Stomach (tissue), 9 donors: ENCODE data around the gene PRKG1. TPM values are rescaled to one million over a fixed set of nuclear protein-coding genes. Genes with fewer than 3 reads are reported as not detected.
"Not testable (repeated sequence)": the region's sequence is repeated elsewhere in the genome, so short reads cannot be mapped to it uniquely, and the experiment has no call there.

Experiments
- DNase-seq, 2 donors: peaks; one replicate each; pipeline versions ENCODE4 v3.0.0 to v3.0.0-alpha.2; 2013 to 2019
- H3K27ac ChIP-seq, 5 donors: fragments of 200-600 bp in 4 of 5; sonication (generic) in 4 of 5; one replicate each; pipeline ENCODE4 v1.5.1; 2013 to 2019; ENCODE audit warnings: mild to moderate bottlenecking in 1 of 5, moderate library complexity in 1 of 5
- H3K27me3 ChIP-seq, 3 donors: fragments of 200-600 bp; sonication (generic); one replicate each; pipeline ENCODE4 v1.5.1; 2017 to 2019; ENCODE audit warnings: mixed run types in 1 of 3
- H3K36me3 ChIP-seq, 4 donors: fragments of 200-600 bp; sonication (generic); 1 replicate in 3 of 4; 2 replicates in 1 of 4; pipeline ENCODE4 v1.5.1; 2016 to 2019
- H3K4me1 ChIP-seq, 4 donors: fragments of 200-600 bp; sonication (generic); one replicate each; pipeline ENCODE4 v1.5.1; 2016 to 2019
- H3K4me3 ChIP-seq, 4 donors: fragments of 200-600 bp; sonication (generic) in 3 of 4; one replicate each; pipeline ENCODE4 v1.5.1; 2016 to 2019; ENCODE audit warnings: mild to moderate bottlenecking in 1 of 4
- H3K9me3 ChIP-seq, 4 donors: fragments of 200-600 bp; sonication (generic); one replicate each; pipeline ENCODE4 v1.5.1; 2016 to 2019
- EP300 ChIP-seq: sonication (generic); formaldehyde crosslinking; IDR thresholded peaks from one replicate; pipeline ENCODE4 v1.6.1; 2017; ENCODE audit warnings: antibody characterized with exemption
- POLR2A ChIP-seq, 4 donors: fragments of 450-650 bp; IDR thresholded peaks; one replicate each; pipeline ENCODE4 v1.6.1; 2016; ENCODE audit warnings: antibody characterized with exemption in 4 of 4, control low read depth in 2 of 4, mild to moderate bottlenecking in 1 of 4, moderate library complexity in 1 of 4
- POLR2AphosphoS5 ChIP-seq, 3 donors: sonication (generic); formaldehyde crosslinking; IDR thresholded peaks; one replicate each; pipeline ENCODE4 v1.6.1; 2016; ENCODE audit warnings: antibody characterized with exemption in 3 of 3
- WGBS, 5 donors: extraction: QIAGEN DNeasy Blood & Tissue Kit in 3 of 5; methylation state at CpG; one replicate each; pipeline versions ENCODE4 v1.1.5 to v1.1.7; 2013 to 2018; 5-methylcytosine and 5-hydroxymethylcytosine counted together
- intact Hi-C: fragments of 100-400 bp; cut with DNase I; formaldehyde crosslinking; loops from one replicate; pipeline ENCODE4 v1.15.1; 2023; ENCODE audit warnings: low total_unique reads
- polyA plus RNA-seq, 3 donors: library from polyadenylated mRNA; stranded (reverse); fragments of 200-250 nt; gene quantifications; one replicate each; pipeline ENCODE4 v1.2.3, GENCODE V29; 2013
- total RNA-seq, 5 donors: library from RNA; depleted of rRNA; stranded (reverse); fragments of >200 nt; gene quantifications; one replicate each; pipeline versions ENCODE4 v1.1.0 to v1.2.3, GENCODE V29; 2014 to 2016
- TF ChIP-seq, protein P1 (sequence below), 7 experiments: fragments of 450-650 bp in 4 of 7; fragments of 200-600 bp in 3 of 7; sonication (generic) in 3 of 7; IDR thresholded peaks; one replicate each; pipeline ENCODE4 v1.5.1; 2016 to 2019; ENCODE audit warnings: antibody characterized with exemption in 7 of 7, control low read depth in 2 of 7, mild to moderate bottlenecking in 1 of 7
- donor health status: healthy with polysubstance abuse.
- donor health status: Bipolar disorder and iron deficiency.
- donor health status: healthy.

PRKG1 gene
- total and polyA plus RNA-seq, 8 donors, result 1.5 to 89.2 (median 14.3) TPM

DNA sequence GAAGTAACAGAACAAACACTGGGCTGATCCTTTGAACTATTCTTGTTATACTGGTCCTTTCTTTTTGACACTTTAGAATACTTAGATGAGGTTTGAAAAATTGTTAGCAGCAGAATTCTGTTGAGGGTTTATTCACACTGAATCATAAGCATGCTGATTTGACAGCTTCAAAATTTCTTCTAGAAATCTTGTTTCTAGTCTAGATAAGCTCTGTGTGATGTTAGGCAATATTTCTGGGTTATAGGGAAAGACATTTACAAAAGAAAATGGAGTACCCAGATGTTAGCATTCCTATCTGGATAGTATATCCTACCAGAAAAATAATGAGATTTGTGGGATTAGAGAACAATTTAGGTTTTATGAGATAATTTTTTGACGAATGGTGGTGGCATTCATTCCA is 613.0 kb downstream of the PRKG1 start:
- Histone ChIP-seq H3K27me3 (no peaks in the 10 kb centered on the region), H3K36me3 (no peaks in the 10 kb centered on the region), H3K27ac (no peak overlapping the region), H3K4me3 (no peak overlapping the region), H3K4me1 (peaks cover 0 to 17% (median 5%) of the 10 kb centered on the region in 4 donors), H3K9me3 (no peaks in the 10 kb centered on the region)
- no peak for DNase-seq
- intact Hi-C loops, result no loop called here
- TF ChIP-seq, protein P1, sequence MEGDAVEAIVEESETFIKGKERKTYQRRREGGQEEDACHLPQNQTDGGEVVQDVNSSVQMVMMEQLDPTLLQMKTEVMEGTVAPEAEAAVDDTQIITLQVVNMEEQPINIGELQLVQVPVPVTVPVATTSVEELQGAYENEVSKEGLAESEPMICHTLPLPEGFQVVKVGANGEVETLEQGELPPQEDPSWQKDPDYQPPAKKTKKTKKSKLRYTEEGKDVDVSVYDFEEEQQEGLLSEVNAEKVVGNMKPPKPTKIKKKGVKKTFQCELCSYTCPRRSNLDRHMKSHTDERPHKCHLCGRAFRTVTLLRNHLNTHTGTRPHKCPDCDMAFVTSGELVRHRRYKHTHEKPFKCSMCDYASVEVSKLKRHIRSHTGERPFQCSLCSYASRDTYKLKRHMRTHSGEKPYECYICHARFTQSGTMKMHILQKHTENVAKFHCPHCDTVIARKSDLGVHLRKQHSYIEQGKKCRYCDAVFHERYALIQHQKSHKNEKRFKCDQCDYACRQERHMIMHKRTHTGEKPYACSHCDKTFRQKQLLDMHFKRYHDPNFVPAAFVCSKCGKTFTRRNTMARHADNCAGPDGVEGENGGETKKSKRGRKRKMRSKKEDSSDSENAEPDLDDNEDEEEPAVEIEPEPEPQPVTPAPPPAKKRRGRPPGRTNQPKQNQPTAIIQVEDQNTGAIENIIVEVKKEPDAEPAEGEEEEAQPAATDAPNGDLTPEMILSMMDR (IDR thresholded peaks at IDR 0.05), result no peak
- no peak for TF ChIP-seq POLR2A (IDR thresholded peaks at IDR 0.05)
- TF ChIP-seq POLR2AphosphoS5 (IDR thresholded peaks at IDR 0.05), result no peak
- WGBS, 5 donors, result 82 to 92% (median 85%) methylated on average over 1 of the region's 1 CpG

DNA sequence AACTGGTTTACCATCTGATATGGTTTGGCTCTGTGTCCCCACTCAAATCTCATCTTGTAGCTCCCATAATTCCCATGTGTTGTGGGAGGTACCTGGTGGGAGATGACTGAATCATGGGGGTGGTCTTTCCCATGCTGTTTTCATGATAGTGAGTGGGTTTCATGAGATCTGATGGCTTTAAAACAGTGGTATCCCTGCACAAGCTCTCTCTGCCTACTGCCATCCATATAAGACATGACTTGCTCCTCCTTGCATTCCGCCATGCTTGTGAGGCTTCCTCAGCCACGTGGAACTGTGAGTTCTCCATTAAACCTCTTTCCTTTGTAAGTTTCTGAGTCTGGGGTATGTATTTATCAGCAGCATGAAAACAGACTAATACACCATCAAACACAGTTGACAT is 614.5 kb downstream of the PRKG1 start:
- H3K27me3 ChIP-seq, intact Hi-C loops, H3K27ac ChIP-seq, H3K9me3 ChIP-seq, H3K4me1 ChIP-seq, DNase-seq, H3K36me3 ChIP-seq, H3K4me3 ChIP-seq: not testable (repeated sequence)
- 83 to 94% (median 89%) methylated on average over 2 of the region's 2 CpGs for WGBS, 5 donors

- H3K36me3 ChIP-seq, result no peaks in the 10 kb centered on the region
- intact Hi-C loops, result no loop called here
- no peaks in the 10 kb centered on the region for H3K27me3 ChIP-seq
- WGBS, 5 donors, result 84 to 93% (median 91%) methylated on average over 3 of the region's 3 CpGs
- no peak for TF ChIP-seq POLR2A (IDR thresholded peaks at IDR 0.05)
- TF ChIP-seq EP300, result no peak
- no peak for TF ChIP-seq POLR2AphosphoS5 (IDR thresholded peaks at IDR 0.05)
- TF ChIP-seq, protein P1 (IDR thresholded peaks at IDR 0.05), result no peak
- no peak overlapping the region for H3K4me3 ChIP-seq
- H3K4me1 ChIP-seq, result peaks cover 0 to 11% (median under 1%) of the 10 kb centered on the region in 4 donors
- H3K9me3 ChIP-seq, result no peaks in the 10 kb centered on the region
- H3K27ac ChIP-seq, result no peak overlapping the region
- DNase-seq, result no peak
These were observed 615.2 kb downstream of the PRKG1 start for GRCh38 chr10:51689536-51689935.

DNA sequence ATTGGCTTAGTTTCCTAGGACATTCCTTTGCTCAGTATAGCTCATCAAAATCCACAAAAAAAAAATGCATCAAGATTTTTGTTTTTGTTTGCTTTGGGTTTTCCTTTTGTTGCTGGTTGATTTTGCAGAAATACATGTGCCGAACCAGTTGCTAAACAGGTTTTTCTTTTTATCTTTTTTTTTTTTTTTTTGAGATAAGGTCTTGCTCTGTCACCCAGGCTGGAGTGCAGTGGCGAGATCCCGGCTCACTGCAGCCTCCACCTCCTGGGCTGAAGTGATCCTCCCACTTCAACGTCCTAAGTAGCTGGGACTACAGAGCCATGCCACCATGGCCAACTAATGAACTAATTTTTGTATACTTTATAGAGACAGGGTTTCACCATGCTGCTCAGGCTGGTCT is 616.8 kb downstream of the PRKG1 start:
- Histone ChIP-seq H3K4me1 (peaks cover 0 to 26% (median 10%) of the 10 kb centered on the region in 4 donors), H3K4me3 (no peak overlapping the region), H3K9me3 (no peaks in the 10 kb centered on the region), H3K27ac (peak overlapping the region in 1 of 5 donors; percentile 28), H3K27me3 (no peaks in the 10 kb centered on the region), H3K36me3 (no peaks in the 10 kb centered on the region)
- intact Hi-C loops, result no loop called here
- DNase-seq, result peak; percentile 51 to 57
- peak in 1 of 3 donors; percentile 10 for TF ChIP-seq POLR2AphosphoS5 (IDR thresholded peaks at IDR 0.05)
- TF ChIP-seq, protein P1 (IDR thresholded peaks at IDR 0.05), result no peak
- WGBS, 5 donors, result 26 to 68% (median 36%) methylated on average over 4 of the region's 4 CpGs

GRCh38 chr10:51694086-51694768 is 619.9 kb downstream of the PRKG1 start:
- WGBS, 5 donors, result 62 to 75% (median 68%) methylated on average over 5 of the region's 5 CpGs
- no peaks in the 10 kb centered on the region for H3K27me3 ChIP-seq
- peaks cover 0 to 8% (median 4%) of the 10 kb centered on the region in 4 donors for H3K36me3 ChIP-seq
- DNase-seq, result no peak
- no peak overlapping the region for H3K27ac ChIP-seq
- intact Hi-C loops, result no loop called here
- no peaks in the 10 kb centered on the region for H3K9me3 ChIP-seq
- TF ChIP-seq EP300 (no peak), POLR2AphosphoS5 (IDR thresholded peaks at IDR 0.05) (no peak), POLR2A (IDR thresholded peaks at IDR 0.05) (no peak)
- TF ChIP-seq, protein P1 (IDR thresholded peaks at IDR 0.05), result no peak
- H3K4me1 ChIP-seq, result peaks cover 15 to 54% (median 36%) of the 10 kb centered on the region in 4 donors
- no peak overlapping the region for H3K4me3 ChIP-seq
